ENCODE results near the gene ADGRD1.
A peak's percentile ranks its signal among the peaks of the same experiment; 100 is the strongest.
"Not testable (repeated sequence)": the region's sequence is repeated elsewhere in the genome, so short reads cannot be mapped to it uniquely, and the experiment has no call there.

ADGRD1 gene

DNA sequence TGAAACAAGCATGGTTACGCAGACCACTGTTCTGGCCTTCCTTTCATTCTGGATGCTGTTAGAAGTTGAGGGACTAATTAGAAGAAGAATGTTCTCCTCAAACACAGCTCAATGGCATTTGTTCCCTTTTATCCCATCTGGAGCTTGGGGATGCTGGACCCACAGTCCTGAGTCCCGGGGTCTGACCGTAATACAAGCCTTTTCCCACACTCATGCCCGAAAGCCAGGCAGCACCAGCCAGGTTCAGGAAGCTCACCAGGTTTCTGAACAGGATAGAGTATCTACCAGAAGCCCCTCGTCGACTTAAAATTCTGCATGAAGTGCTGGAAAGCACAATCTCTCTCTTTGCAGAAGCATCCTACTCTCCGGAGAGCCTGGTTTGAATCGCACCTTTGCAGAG lies 165.6 kb downstream of the ADGRD1 start:
- DNase-seq (ENCODE audit: low read depth in 2 of 2) = not testable (repeated sequence)

- no peak for DNase-seq (ENCODE audit: low read depth in 2 of 2)
Measured at GRCh38 chr12:131119936-131120335, 166.2 kb downstream of the ADGRD1 start.

GRCh38 chr12:131120831-131121271 lies 167.1 kb downstream of the ADGRD1 start:
- no peak for DNase-seq (ENCODE audit: low read depth in 2 of 2)

GRCh38 chr12:131121705-131122405 lies 168.1 kb downstream of the ADGRD1 start:
- no peak for DNase-seq (ENCODE audit: low read depth in 2 of 2)

DNA sequence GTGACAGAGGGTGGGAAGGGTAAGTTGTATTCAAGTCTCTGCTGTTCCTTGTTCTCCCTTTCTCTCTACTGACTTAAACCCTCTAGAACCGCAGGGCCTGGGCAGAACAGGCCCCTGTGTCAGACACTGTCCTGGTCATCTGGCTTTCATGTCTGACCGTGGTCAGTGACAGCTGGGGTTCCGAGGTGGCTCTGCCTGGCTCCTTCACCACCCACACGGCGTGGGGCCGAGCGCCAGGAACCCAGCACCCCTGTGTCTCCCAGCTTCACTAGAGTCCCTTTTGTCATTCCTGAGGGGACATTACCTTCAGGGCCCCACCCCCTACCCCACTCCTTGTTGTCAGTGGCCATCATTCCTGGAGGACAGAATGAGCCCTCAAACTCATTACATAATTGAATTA lies 168.9 kb downstream of the ADGRD1 start:
- no peak for DNase-seq (ENCODE audit: low read depth in 2 of 2)

GRCh38 chr12:131123817-131124216 lies 170.1 kb downstream of the ADGRD1 start:
- DNase-seq (ENCODE audit: low read depth in 2 of 2) = no peak

DNA sequence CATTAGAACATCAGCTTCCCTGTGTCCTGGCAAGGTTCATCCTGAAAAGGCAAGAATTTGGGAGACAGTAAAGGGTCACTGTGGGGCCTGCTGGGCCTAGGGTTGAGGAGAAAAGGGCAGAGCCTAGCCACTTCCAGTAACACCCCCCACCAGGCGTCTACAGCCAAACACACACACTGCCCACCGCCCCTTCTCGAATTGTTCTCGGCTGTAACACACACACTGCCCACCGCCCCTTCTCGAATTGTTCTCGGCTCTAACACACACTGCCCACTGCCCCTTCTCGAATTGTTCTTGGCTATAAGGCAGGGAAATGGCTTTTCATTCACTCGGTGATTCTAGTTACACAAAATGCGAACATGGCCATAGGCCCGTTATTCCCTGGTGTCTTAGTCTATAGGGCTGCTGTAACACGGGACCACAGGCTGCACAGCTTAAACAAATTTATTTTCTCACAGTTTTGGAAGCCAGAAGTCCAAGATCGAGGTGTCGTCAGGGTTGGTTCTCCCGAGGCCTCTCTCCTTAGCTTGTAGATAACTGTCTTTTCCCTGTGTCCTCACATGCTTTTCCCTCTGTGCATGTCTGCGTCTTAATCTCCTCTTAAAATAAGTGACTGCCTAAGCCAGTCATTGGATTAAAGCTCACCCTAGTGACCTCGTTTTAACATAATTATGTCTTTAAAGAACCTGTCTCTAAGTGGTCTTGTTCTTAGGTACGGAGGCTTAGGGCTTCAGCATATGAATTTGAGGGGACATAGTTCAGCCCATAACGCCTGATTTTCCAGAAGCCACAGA lies 171.0 kb downstream of the ADGRD1 start:
- DNase-seq (ENCODE audit: low read depth in 2 of 2) = no peak

DNA sequence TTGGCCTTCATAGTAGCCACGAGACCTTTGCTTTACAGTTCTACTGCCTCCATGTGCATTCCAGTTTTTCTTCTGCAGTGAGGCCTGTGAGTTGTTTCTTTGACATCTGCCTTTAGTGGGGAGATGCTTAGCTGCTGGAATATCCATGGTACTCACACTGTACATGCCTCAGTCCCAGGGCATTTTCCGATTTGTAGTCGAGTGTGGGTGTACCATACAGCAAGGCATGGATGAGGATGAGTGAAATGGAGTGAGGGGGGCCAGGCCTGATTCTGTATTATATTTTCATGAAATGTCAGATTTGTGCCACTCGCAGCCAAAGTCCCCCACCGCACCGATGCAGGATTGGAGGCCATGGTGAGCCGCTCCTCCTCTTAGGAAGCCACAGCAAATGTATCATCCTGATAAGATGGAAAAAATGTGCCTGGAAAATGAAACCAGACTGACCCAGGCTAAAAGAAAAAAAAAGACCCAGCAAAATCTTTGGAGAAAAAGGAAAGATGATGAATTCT lies 173.0 kb downstream of the ADGRD1 start:
- DNase-seq (ENCODE audit: low read depth in 2 of 2) = no peak

- DNase-seq (ENCODE audit: low read depth in 2 of 2) = no peak
Measured at GRCh38 chr12:131128556-131128955, 174.8 kb downstream of the ADGRD1 start.

- DNase-seq (ENCODE audit: low read depth in 2 of 2) = not testable (repeated sequence)
Measured at GRCh38 chr12:131128966-131129619, 175.4 kb downstream of the ADGRD1 start.

DNA sequence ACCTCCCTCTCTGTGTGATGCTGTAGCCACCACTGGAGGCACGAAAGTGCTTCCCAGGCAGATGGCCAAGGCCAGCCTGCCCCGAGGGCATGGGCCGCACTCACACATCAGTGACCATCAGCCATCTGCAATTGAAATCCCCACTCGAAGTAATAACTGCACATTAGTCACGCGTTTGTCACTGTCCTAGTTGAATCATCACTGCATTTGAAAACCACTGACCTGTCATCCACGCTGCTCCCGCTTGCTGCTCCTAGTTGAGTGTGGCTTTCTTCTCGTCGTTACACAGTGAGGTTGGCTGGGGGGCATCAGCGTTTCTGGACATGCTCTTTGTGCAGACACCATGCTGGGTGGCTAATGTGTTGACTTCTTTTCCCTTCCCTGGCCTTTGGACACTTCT lies 176.1 kb downstream of the ADGRD1 start:
- DNase-seq (ENCODE audit: low read depth in 2 of 2) = no peak

DNA sequence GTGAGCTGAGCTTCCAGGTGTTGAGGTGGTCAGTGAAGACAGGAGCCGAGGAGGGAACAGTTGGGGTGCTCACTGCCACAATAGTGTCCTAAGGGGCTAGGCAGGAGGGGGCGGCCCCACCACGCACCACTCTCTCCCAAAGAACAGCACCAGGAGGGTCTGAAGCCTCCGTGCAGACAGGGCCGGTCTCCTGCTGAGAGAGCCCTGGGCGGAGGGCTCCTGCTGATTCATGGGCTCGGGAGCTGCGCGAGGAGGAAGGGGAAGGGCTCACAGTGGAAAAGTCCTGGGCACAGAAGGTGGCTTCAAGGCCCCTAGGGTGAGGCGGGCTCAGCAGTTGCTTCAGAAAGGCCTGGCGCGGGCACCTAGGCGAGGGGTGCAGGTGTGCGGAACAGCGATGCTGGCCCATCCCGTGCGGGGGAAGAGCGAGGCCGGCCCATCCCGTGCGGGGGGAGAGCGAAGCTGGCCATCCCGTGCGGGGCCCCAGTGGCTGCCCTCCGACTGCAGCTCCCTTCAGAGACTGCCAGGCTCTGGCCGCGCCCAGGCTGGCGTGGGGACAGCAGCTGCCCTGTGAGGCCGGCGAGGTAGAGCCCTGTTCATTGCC lies 176.7 kb downstream of the ADGRD1 start:
- no peak for DNase-seq (ENCODE audit: low read depth in 2 of 2)

DNA sequence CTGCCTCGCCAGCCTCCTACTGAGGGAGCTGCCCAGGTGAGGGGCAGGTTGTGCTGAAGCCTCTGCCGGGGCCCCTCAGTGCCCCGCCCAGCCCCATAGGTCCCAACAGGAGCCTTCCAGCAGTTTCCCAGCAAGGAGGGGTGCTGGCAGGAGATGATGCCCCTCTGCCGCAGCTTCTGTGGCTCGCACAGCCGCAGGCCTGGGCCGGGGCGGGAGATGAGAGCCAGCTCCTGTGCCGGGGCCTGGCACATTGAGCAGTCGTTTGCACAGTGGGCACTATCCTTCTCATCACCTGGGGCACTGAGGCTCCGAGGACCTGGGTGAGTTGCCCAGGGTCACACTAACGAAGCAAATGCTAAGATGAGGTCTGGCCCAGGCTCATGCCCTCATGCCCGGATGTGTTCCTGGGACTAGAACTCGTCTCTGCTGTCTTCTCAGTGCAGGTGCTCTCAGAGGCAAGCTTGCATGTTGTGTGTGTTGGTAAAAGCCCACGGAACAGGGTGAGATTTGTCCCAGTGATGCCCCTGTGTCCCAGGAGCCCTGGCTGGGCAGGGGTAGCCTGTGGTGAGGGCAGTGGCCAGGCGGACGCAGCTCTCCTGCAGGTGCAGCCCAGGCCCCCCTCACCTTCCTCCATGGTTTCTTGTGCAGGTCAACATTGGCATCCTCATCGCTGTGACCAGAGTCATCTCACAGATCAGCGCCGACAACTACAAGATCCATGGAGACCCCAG lies 177.5 kb downstream of the ADGRD1 start:
- DNase-seq (ENCODE audit: low read depth in 2 of 2) = no peak

GRCh38 chr12:131131808-131132117 lies 178.1 kb downstream of the ADGRD1 start:
- no peak for DNase-seq (ENCODE audit: low read depth in 2 of 2)

DNA sequence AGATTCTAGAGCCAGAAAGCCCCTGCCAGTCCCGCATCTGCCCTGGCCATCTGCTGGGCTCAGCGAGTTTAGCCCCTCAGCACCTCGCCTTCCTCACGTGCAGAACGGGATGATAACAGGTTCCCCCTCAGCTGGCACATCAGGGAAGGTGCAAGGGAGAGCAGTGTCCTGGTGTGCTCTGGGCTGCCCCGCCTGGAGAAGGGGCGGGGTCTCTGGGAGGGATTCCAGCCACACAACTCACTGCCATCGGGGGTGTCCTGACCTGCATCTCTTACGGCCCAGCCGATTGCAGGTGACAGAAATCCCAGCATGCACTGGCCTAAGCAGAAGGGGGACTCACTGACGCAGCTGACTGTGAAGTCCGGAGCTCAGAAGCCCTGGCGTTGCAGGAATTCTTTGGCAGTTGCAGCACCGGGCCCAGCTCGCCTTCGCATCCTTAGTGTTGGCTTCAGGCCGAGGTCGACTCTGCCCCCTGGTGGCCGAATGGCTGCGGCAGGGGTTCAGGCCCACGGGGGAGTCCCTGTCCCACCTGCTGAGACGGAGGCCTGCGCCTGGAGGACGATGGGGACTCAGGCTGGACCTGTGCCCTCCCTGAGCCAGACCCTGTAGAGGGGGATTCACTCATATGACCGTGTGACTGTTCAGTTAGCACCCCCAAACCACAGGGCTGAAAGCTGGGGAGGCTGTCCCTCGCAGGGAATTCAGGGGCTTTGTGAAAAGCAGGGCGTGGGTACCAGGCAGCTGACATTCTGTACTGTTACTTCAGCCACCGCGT lies 178.6 kb downstream of the ADGRD1 start:
- peak; percentile 55 to 82 for DNase-seq (ENCODE audit: low read depth in 2 of 2)

DNA sequence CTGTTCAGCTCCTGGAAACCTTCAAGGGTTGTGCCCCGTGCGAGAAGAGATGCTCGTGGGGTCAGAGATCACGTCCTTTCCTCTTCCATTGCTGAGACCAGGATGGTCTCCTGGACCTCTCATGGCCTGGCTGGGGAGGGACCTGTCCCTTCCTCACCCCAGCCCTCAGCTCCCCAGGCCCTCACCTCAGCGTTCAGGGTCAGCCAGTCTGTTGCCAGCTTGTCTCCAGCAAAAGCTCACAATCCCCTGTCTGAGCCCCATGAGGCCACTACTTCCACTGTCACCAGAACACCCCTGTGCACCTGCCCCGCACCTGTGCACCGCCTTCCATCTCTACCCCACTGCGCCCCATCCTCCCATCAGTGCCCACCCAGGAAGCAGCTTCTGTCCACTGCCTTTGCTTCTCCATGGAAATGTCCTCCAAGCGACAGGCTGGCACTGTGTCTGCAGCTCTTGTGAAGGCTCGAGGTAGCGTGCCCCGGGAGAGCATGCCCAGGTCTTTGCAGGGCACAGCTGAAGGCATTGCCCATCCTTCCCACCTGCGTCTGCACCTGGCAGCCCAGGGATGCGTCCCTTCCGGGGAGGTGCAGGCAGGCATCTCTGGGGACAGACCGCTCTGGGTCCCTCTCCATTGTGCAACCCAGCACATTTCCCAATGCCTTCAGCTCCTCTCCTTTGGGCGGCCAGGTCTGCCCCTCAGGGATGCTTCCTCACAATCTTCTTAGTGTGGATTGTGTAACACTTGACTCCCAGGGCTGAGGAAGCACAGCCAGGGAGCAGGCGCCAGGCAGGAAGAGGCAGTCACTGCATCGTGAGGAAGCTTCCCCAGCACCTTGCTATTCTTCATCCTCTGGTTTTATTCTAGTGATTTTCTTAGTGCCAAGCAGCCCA lies 179.6 kb downstream of the ADGRD1 start:
- DNase-seq (ENCODE audit: low read depth in 2 of 2) = no peak

- DNase-seq (ENCODE audit: low read depth in 2 of 2) = no peak
Measured at GRCh38 chr12:131133994-131134393, 180.3 kb downstream of the ADGRD1 start.

DNA sequence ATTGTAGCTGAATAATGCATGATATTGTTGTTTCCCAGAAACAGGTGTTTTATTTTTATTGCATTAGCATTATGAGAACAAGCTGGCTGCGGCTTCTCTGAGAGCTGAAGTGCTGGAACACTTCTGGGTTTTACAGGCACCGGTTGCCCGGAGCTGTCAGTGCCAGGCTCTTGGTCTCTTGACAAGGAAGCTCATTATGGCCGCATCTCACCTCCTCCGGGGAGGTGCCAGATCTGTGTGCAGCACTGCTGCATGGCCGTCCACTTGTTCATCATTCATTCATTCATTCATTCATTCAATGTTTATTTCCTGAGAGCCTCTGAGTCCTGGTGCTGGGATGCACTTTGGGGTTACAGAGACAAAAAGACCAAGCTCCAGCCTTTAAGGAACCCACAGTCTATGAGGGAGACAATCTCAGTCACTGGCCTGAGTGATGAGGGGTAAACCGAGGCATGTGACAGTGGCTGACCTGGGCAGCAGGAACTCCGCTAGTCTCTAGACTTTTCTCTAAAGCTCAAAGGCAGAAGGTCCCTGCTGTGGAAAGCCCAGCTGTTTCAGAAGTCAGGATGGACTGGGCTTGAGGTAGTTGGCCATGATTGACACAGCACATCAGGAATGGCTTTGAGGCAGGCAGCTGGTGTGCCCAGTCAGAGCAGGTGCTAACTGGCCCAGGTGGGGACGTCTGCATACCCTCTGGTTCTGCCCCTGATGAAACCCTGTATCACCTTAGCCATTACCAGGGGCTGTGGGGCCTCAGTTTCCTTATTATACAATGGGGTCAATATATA lies 181.0 kb downstream of the ADGRD1 start:
- DNase-seq (ENCODE audit: low read depth in 2 of 2) = no peak

DNA sequence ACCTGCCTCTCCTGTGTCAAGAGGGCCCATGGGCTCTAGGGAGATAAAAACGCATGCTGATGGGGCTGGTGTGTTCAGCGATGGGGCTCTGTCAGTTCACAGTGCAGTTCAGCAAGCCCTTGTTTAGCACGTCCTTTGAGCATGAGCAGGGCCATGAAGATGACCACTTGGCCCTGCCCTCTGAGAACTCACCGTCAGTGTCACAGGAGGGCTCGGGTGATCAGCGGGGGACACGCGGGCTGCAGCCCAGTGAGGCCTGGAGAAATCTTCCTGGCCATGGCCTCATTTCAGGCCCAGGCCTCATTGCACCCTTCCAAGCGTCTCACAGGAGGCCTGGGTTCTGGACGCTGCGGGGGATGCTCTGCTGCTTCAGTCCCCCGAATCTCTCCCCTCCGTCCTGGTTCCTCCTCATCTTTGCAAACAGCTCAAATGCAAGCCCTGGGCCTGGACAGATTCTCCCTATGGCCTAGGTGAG lies 181.6 kb downstream of the ADGRD1 start:
- DNase-seq (ENCODE audit: low read depth in 2 of 2) = no peak

Data from stimulated activated CD4-positive, alpha-beta T cell treated with anti-CD3 and anti-CD28 coated beads, Interleukin-12 subunit alpha, Interleukin-12 subunit beta, amount 100 ng/mL, for 24 hours (primary cell).